ENCODE measurements around the gene SLC39A11.

The SLC39A11 gene

GRCh38 chr17:73039282-73039681, 53.2 kb downstream of the SLC39A11 start:
- DNase-seq = no peak

- DNase-seq = no peak
Observed at GRCh38 chr17:73031472-73031871, 61.0 kb downstream of the SLC39A11 start.

- no peak for DNase-seq
Observed at GRCh38 chr17:73030995-73031394, 61.5 kb downstream of the SLC39A11 start.

- DNase-seq = no peak
Observed at GRCh38 chr17:73030501-73030921, 62.0 kb downstream of the SLC39A11 start.

- no peak for DNase-seq
Observed at GRCh38 chr17:73029991-73030390, 62.5 kb downstream of the SLC39A11 start.

GRCh38 chr17:73029021-73029420, 63.5 kb downstream of the SLC39A11 start:
- DNase-seq = no peak

GRCh38 chr17:73028299-73028755, 64.2 kb downstream of the SLC39A11 start:
- DNase-seq = no peak

- DNase-seq = no peak
Observed at GRCh38 chr17:73027130-73027741, 65.3 kb downstream of the SLC39A11 start.

- DNase-seq = no peak
Observed at GRCh38 chr17:73025041-73025560, 67.4 kb downstream of the SLC39A11 start.

GRCh38 chr17:73023759-73024158, 68.7 kb downstream of the SLC39A11 start:
- DNase-seq = no peak

GRCh38 chr17:73022694-73023093, 69.8 kb downstream of the SLC39A11 start:
- no peak for DNase-seq

GRCh38 chr17:73021771-73022170, 70.7 kb downstream of the SLC39A11 start:
- DNase-seq = no peak

- no peak for DNase-seq
Observed at GRCh38 chr17:73020110-73020509, 72.4 kb downstream of the SLC39A11 start.

- DNase-seq = no peak
Observed at GRCh38 chr17:73018599-73018998, 73.9 kb downstream of the SLC39A11 start.

- no peak for DNase-seq
Observed at GRCh38 chr17:73017658-73018057, 74.8 kb downstream of the SLC39A11 start.

- no peak for DNase-seq
Observed at GRCh38 chr17:73015722-73016276, 76.7 kb downstream of the SLC39A11 start.

- no peak for DNase-seq
Observed at GRCh38 chr17:73013816-73014663, 78.4 kb downstream of the SLC39A11 start.

- DNase-seq = no peak
Observed at GRCh38 chr17:73013301-73013700, 79.2 kb downstream of the SLC39A11 start.

- no peak for DNase-seq
Observed at GRCh38 chr17:73011016-73011486, 81.4 kb downstream of the SLC39A11 start.

GRCh38 chr17:73010414-73010813, 82.1 kb downstream of the SLC39A11 start:
- DNase-seq = no peak

GRCh38 chr17:73007407-73007806, 85.1 kb downstream of the SLC39A11 start:
- no peak for DNase-seq

- no peak for DNase-seq
Observed at GRCh38 chr17:73005360-73005759, 87.1 kb downstream of the SLC39A11 start.

GRCh38 chr17:73003487-73003886, 89.0 kb downstream of the SLC39A11 start:
- no peak for DNase-seq

GRCh38 chr17:73000832-73001231, 91.7 kb downstream of the SLC39A11 start:
- DNase-seq = no peak

Measured in activated CD4-positive, alpha-beta T cell treated with anti-CD3 and anti-CD28 coated beads, Interleukin-2, amount 50 U/mL, for 16 hours (primary cell).